ENCODE results near the gene CCNY.

CCNY gene

DNA sequence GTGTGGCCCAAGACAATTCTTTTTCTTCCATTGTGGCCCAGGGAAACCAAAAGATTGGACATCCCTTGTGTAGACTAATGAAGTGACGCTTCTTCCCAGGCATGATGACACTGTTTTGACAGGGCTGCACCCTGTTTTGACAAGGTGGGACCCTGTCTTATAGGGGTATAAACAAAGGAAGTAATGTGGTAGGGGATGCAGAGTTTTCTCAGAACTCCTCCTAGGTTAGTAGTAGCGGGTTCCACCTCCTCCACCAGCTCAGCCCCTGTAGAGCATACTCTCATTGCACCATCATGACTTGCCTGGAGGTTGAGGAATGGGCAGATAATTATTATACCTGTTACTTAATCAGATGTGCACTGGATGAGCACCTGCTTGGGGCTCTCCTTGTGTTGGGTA, 123.1 kb downstream of the CCNY start:
- TF ChIP-seq, protein P1, sequence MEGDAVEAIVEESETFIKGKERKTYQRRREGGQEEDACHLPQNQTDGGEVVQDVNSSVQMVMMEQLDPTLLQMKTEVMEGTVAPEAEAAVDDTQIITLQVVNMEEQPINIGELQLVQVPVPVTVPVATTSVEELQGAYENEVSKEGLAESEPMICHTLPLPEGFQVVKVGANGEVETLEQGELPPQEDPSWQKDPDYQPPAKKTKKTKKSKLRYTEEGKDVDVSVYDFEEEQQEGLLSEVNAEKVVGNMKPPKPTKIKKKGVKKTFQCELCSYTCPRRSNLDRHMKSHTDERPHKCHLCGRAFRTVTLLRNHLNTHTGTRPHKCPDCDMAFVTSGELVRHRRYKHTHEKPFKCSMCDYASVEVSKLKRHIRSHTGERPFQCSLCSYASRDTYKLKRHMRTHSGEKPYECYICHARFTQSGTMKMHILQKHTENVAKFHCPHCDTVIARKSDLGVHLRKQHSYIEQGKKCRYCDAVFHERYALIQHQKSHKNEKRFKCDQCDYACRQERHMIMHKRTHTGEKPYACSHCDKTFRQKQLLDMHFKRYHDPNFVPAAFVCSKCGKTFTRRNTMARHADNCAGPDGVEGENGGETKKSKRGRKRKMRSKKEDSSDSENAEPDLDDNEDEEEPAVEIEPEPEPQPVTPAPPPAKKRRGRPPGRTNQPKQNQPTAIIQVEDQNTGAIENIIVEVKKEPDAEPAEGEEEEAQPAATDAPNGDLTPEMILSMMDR (IDR thresholded peaks at IDR 0.05; ENCODE audit: insufficient read depth, low read length, missing control alignments): no peak
- POLR2A ChIA-PET: no interaction called here
- DNase-seq (ENCODE audit: low read depth, low spot score): no peak
- no peak overlapping the region for H3K4me3 ChIP-seq (ENCODE audit: low read depth, low read length)
- CTCF ChIA-PET: no interaction called here

DNA sequence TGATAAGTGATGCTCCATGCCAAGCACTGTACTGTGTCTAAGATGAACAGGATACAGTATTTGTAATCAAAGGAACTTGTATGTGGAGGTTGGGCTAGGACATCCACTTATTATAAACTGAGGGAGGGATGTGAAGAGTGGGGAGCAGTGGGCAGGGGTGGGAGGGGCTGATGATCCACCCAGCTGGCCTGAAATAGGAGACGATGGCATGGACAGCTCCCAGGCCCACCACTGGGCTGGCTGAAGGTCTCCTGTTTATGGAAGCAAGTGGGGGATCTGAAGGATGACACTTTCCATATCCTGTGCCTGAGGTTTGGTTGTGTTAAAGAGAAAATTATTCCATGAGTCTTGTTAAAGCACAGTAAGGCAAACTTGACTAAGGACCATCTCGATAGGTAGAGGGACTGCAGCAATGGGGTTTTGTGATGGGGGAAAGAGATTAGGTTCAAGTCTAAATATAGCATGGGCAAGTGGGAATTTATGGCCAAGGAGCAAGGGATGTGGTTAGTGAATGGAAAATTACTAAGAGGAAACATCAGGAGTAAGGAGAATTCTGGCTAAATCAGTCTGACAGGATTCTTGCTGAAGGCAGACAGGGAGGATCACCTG, 124.6 kb downstream of the CCNY start:
- TF ChIP-seq, protein P1 (IDR thresholded peaks at IDR 0.05; ENCODE audit: insufficient read depth, low read length, missing control alignments): no peak
- ChIA-PET POLR2A (no interaction called here), CTCF (no interaction called here)
- no peak for DNase-seq (ENCODE audit: low read depth, low spot score)
- no peak overlapping the region for H3K4me3 ChIP-seq (ENCODE audit: low read depth, low read length)

DNA sequence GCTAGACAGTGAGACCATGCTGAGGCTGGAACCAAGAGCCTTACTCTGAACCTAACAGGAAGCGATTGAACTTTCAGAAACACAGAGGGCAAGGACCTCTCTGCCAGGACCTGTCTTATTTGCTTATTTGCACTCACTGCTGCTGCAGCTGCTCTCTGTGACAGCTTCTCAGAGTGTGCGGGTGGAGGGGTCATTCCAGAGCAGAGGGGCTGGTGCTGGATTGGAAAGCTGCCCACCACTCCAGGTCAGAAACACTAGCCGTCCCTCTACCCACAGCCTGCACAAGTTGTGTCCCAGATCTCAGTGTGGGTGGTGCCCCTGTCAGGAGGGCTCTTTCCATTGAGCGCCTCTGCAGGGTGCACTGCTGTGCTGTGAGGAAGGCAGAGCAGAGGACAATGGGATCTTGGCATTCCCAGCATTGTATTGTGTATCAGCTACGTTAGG, 126.2 kb downstream of the CCNY start:
- no peak for DNase-seq (ENCODE audit: low read depth, low spot score)

DNA sequence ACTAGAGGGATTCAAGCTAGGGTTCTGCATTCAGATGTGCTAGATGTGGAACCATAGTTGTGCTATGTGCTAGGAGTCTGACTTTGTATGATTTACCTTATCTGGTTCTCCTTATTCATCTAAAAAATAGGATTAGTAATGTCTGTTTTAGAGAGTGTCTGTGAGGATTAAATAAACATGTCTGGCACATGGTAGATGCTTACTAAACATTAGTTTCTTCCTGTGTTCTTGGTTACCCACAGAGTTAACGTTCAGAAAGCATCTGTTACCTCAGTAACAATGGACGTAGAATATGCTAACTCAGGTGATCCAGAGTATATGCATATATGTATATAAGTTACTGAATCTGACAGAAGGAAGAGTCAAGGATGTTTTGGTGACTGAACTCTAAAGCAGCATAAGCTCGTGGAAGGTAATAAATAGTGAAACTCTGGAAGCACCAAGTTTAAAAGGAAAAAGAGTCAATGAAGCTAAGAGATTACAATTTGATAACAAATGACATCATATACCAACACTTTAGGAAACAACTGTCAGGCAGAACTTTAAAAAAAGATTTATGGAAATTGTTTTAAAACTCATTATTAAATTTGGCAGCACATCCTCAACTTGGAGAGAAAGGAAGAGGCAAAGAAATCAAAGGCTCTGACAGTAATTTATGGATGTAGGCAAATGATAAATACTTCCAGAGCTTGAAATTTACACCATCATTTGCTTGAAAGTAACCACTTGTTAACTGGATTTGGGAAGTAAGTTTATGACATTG, 127.0 kb downstream of the CCNY start:
- POLR2A ChIA-PET: no interaction called here
- no peak for DNase-seq (ENCODE audit: low read depth, low spot score)
- CTCF ChIA-PET: no interaction called here
- H3K4me3 ChIP-seq (ENCODE audit: low read depth, low read length): no peak overlapping the region
- TF ChIP-seq, protein P1 (IDR thresholded peaks at IDR 0.05; ENCODE audit: insufficient read depth, low read length, missing control alignments): no peak

More for the DNA sequence above, 126.2 kb downstream of the CCNY start:
- CTCF ChIA-PET: interaction anchor here (0.6 kb wide), 1 partner anchor 11 kb away, joined by 3 read pairs; no protein-coding TSS in a partner anchor
- H3K4me3 ChIP-seq (ENCODE audit: low read depth, low read length): no peak overlapping the region
- POLR2A ChIA-PET: no interaction called here
- TF ChIP-seq, protein P1 (IDR thresholded peaks at IDR 0.05; ENCODE audit: insufficient read depth, low read length, missing control alignments): no peak

DNA sequence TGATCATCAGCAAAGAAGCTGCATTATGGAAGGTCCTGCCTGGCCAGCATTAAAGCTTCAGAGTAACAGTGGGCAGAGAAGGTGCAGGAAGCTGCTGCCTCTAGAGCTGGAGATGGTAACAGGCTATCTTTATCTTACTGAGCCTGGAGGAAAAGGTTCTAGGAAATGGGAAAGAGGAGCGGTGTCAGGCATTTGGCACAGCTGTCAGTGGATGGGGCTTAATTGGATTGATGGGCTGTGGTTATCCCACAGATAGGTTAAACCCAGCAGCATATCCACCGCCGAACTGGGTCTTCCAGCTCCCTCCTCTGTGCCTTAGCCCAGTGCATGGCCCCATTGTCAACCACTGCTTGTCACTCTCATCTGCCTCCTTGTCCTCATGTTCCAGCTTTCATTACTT, 127.6 kb downstream of the CCNY start:
- DNase-seq (ENCODE audit: low read depth, low spot score): no peak
- TF ChIP-seq, protein P1 (IDR thresholded peaks at IDR 0.05; ENCODE audit: insufficient read depth, low read length, missing control alignments): no peak
- ChIA-PET POLR2A (no interaction called here), CTCF (no interaction called here)
- no peak overlapping the region for H3K4me3 ChIP-seq (ENCODE audit: low read depth, low read length)

DNA sequence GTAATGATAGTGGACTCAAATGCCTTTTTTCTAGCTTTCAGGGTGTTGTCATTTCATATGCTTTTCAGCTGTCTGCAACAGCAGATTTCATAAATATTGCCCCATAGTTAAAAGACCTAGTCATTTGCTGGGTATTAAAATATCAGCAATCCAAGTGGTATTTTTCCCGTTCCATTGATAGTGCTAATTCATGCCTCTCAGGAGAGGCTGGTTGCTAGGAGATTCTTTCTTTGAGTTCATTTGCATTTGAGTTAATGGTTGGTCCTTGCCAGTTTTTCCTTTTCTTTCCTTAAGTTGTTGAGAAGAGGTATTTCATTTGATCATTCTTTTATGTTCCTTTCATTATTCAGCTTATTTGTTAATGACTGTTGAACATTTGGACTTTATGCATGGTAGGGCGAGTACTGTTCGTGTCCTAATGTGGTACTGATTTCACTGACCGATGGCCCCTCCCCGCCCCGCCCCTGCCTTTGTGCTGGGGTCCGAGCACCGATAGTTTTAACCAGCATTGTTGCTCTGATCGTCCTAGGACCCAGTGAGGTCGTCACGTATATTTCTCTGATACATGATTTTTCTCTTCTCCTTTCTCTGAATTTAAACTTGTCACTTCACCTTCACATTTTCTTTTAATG, 128.6 kb downstream of the CCNY start:
- no peak overlapping the region for H3K4me3 ChIP-seq (ENCODE audit: low read depth, low read length)
- DNase-seq (ENCODE audit: low read depth, low spot score): no peak
- CTCF ChIA-PET: interaction anchor here (0.7 to 1.1 kb wide), 2 partner anchors 23 to 98 kb away, joined by 3 read pairs; no protein-coding TSS in a partner anchor
- POLR2A ChIA-PET: no interaction called here
- TF ChIP-seq, protein P1 (IDR thresholded peaks at IDR 0.05; ENCODE audit: insufficient read depth, low read length, missing control alignments): no peak
